HG02571 (cell line): ENCODE data around the gene LAMB1.

ENCODE experiments used
- ATAC-seq: cut with Tn5 transposase; IDR thresholded peaks from one replicate; pipeline ENCODE4 v1.9.1; 2021; ENCODE audit warnings: mild to moderate bottlenecking, moderate library complexity; ENCODE audit not compliant: unreplicated experiment

Gene LAMB1

DNA sequence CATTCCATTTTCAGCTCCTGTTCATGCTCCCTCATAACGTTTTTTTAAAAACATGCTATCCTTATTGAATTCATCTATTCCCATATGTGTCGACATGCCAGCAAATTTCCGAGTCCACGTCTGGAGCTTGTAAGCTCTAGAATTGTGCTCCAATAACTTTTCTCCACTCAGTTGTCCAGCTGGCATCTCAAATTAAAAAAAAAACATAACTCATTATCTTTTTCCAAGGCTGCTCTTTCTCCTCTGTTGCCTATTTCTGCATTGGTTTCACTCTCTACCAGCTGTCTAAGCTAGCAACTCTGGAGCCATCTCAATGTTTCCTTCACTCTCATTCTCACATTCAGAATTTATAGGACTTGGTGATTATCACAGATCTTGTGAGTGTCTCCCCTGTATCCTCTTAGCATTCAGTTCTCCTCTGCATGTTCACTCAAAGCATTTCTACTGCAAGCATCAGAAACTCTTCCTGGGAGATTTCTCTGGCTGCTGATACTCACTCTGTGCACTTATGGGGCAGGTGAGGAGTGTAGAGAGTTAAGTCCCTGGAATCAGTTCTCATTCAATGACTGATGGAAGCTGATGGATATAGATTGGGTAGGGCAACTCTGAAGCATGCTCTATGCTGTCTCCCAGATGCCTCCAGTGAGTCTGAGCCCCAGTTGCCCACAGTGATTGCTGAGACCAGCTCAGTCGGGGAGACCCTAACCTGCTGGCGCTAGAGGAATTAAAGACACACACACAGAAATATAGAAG is 118.7 kb downstream of the LAMB1 start:
- no peak for ATAC-seq

DNA sequence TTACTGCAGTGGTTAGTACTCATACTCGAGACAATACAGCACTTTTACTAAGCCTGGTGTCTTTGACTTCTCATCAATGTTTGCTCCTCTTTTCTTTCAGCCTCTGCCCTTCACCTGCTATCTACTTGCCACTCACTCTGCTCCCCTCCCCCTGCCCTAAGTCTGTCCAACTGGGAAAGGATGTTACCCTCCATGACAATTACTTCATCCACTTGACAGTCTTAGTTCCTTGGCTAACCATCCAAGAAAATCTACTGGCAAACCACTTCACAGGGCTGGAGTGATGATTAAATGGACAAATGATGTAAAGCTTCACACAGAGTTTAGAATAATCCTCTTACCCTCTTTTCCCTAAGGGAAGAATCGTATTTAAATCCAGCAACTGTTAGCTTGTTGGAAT is 120.2 kb downstream of the LAMB1 start:
- no peak for ATAC-seq

DNA sequence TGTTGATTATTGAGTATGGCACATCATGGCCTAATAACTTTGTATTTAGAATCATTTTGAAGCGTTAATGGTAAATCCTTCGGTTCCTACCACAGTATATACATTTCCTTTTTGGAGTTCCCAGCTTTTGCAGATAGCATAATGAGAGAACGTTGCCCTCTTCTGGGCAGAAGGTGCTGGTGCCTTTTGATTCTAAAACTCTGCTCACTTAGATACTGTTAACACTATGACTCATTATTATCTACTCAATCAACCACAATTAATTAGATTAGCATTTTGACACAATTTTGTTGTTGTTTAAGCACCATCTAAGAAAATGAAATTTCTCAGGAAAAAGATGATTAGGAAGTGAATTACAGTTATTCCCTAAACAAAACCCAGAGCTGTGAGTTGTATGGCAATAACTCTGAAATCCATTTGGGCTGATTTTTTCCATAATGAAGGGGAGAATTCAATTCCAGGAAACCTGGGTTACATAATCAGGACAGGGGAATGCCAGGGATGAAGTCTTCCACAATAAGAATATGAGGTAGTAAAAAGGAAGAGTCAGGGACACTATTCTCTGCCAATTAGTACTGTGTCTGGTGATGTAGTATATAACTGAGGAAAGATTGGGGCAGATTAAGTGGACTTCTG is 123.4 kb downstream of the LAMB1 start:
- peak; percentile 79 for ATAC-seq

DNA sequence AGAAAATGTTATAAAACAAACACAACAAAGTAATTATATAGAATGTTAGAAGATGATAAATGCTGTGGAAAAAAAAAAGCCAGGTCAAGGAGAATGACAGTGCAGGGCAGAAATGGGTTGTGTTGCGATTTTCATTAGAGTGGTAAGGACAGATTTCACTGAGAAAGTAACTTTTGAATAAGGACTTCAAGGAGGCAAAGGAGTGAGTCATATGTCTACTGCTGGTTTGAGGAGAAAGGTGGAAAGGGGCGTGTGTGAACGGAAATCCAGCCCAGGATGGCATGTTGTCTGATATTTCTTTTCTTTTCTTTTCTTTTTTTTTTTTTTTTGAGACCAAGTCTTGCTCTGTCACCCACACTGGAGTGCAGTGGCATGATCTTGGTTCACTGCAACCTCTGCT is 124.3 kb downstream of the LAMB1 start:
- no peak for ATAC-seq

DNA sequence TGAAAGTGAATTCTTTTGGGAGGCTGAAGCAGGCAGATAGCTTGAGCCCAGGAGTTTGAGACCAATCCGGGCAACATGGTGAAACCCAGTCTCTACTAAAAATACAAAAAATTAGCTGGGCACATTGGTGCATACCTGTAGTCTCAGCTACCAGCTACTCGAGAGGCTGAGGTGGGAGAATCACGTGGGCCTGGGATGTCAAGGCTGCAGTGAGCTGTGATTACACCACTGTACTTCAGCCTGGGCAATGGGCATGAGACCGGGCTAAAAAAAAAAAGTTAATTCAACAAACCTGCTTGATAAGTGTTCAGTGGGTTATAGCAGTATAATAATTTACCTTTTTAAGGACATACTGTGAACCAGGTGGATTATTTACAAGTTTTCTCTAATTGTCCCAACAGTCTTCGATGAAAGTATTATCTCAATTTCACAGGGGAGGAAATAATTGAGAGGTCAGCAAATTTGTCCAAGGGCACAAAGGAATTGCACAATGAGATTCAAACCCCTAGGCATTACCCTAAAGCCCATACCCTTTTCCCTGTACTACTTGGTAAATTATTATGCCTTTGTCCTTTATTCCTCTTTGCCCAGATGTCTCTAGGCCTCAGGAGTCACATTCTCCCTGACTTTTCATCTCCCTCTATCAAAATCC is 125.1 kb downstream of the LAMB1 start:
- ATAC-seq, result no peak

DNA sequence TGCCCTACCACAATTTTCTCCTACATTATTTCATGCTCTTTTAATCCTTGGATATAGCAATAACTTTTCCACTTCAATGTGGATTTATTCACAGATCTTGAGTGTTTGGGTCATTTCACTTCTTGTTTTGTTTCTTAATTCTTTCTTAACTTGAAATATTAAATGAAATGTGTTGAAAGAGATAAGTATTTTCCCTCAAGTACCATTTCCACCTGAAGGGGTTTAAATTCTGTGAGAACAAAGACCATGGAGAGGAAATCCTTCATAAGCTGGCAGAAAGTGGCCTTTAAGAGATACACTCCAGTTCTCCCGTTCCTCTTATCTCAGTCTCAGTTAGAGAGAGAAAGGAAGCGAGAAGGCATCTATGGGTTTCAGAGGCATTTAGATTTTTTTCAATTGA is 126.0 kb downstream of the LAMB1 start:
- ATAC-seq, result no peak

DNA sequence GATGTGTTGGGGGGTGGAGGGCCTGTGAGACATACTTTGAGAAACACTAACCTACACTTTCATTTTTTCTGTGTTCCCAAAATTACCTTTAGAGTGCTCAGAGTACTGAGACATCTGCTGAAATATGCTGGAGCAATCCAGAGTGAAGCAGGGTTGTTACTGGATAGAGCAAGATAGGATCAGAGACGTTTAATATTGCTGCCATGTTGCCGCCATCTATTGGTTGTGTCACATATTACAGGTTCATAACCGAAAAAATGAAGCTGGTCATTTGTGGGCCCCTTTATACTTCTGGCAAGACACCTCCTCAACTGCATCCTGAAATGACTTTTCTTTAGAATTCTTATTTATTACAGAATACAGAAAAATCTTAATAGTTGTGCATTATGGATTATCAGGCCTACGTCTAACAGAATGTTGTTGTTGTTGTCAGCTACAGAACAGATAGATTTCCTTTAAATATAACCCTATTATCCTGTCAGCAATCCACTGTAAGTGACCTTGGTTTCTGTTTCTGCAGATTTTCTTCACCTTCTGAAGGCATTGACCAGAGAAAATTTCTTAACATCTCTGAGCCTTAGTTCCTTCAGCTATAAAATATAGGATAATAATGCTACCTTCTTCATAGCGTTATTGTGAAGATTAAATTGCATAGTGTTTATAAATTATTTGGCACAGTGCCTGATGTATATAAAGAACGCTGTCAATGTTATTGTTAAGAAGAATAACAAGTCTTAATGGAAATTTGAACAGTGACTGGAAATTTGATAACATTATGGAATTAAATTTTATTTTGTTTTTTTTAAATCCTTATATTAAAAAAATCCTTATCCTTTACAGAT is 128.1 kb downstream of the LAMB1 start:
- ATAC-seq, result no peak

DNA sequence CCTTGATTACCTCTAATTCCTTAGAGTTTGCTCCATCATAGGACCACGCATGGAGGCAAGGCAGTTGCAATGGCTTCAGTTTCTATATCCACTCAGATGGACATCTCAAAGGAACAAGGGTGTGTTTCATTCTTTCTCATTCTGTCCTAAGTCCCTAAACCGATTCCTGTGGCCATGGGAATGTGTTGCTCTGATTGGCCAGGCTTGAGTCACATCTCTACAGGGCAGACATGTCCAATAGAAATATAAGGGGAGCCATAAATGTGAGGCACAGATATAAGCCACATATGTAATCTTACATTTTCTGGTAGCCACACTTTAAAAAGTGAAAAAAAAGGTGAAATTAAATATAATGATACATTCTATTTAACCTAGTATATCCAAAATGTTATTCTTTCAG is 128.8 kb downstream of the LAMB1 start:
- no peak for ATAC-seq
